ENCODE measurements around the gene EXOC3.

EXOC3 gene

GRCh38 chr5:423626-424261 is 19.2 kb upstream of the EXOC3 start:
- no peak for TF ChIP-seq CTCF (IDR thresholded peaks at IDR 0.05; ENCODE audit: low read length, missing control alignments)
- no peak overlapping the region for H3K4me3 ChIP-seq (replicated peaks; ENCODE audit: low read depth, low read length)

GRCh38 chr5:424301-425110 is 18.5 kb upstream of the EXOC3 start:
- no peak for DNase-seq (ENCODE audit: low read depth)
- TF ChIP-seq CTCF (IDR thresholded peaks at IDR 0.05; ENCODE audit: low read length, missing control alignments) = no peak
- H3K4me3 ChIP-seq (replicated peaks; ENCODE audit: low read depth, low read length) = no peak overlapping the region

More at GRCh38 chr5:423626-424261, 19.2 kb upstream of the EXOC3 start:
- DNase-seq (ENCODE audit: low read depth) = no peak

- H3K4me3 ChIP-seq (replicated peaks; ENCODE audit: low read depth, low read length) = no peak overlapping the region
- peak; percentile 41 for DNase-seq (ENCODE audit: low read depth)
These were observed 17.3 kb upstream of the EXOC3 start for GRCh38 chr5:425714-426113.

GRCh38 chr5:426392-426976 is 16.5 kb upstream of the EXOC3 start:
- TF ChIP-seq CTCF (IDR thresholded peaks at IDR 0.05; ENCODE audit: low read length, missing control alignments) = no peak
- no peak for DNase-seq (ENCODE audit: low read depth)

More at GRCh38 chr5:425714-426113, 17.3 kb upstream of the EXOC3 start:
- TF ChIP-seq CTCF (IDR thresholded peaks at IDR 0.05; ENCODE audit: low read length, missing control alignments) = peak; percentile 21

GRCh38 chr5:427415-428087 is 15.4 kb upstream of the EXOC3 start:
- H3K4me3 ChIP-seq (replicated peaks; ENCODE audit: low read depth, low read length) = no peak overlapping the region
- no peak for TF ChIP-seq CTCF (IDR thresholded peaks at IDR 0.05; ENCODE audit: low read length, missing control alignments)
- no peak for DNase-seq (ENCODE audit: low read depth)

More at GRCh38 chr5:426392-426976, 16.5 kb upstream of the EXOC3 start:
- no peak overlapping the region for H3K4me3 ChIP-seq (replicated peaks; ENCODE audit: low read depth, low read length)

- no peak for DNase-seq (ENCODE audit: low read depth)
- no peak for TF ChIP-seq CTCF (IDR thresholded peaks at IDR 0.05; ENCODE audit: low read length, missing control alignments)
- no peak overlapping the region for H3K4me3 ChIP-seq (replicated peaks; ENCODE audit: low read depth, low read length)
These were observed 14.8 kb upstream of the EXOC3 start for GRCh38 chr5:428219-428618.
